Activated CD8-positive, alpha-beta T cell treated with anti-CD3 and anti-CD28 coated beads for 36 hours (primary cell): ENCODE data around the gene ZBP1. TPM values are rescaled to one million over a fixed set of nuclear protein-coding genes. Genes with fewer than 3 reads are reported as not detected.
A peak's percentile ranks its signal among the peaks of the same experiment; 100 is the strongest.

Source experiments
- ATAC-seq: fragments of 200-7000 bp; cut with Tn5 transposase; one replicate; pipeline ENCODE4 v1.10.0; 2021; ENCODE audit warnings: mild to moderate bottlenecking, moderate library complexity
- CTCF ChIA-PET: fragments of 350-600 bp; sonication (Branson Sonifier 250); formaldehyde crosslinking; loops from one replicate; lab custom pipeline; 2021; ENCODE audit warnings: antibody characterized with exemption; lab: Charles Lee
- POLR2A ChIA-PET: fragments of 350-600 bp; sonication (Branson Sonifier 250); formaldehyde crosslinking; loops from one replicate; lab custom pipeline; 2021; ENCODE audit warnings: antibody characterized with exemption; lab: Charles Lee
- DNase-seq: peaks from one replicate; pipeline ENCODE4 v3.0.0-alpha.2; 2020
- H3K27ac Mint-ChIP-seq: one replicate; pipeline ENCODE4 v1.8.0; 2021; ENCODE audit warnings: mild to moderate bottlenecking, mixed read lengths
- H3K27me3 Mint-ChIP-seq: one replicate; pipeline ENCODE4 v1.8.0; 2021; ENCODE audit warnings: mixed read lengths
- H3K36me3 Mint-ChIP-seq: one replicate; pipeline ENCODE4 v1.8.0; 2021; ENCODE audit warnings: low read depth, mixed read lengths
- H3K4me1 Mint-ChIP-seq: one replicate; pipeline ENCODE4 v1.8.0; 2021; ENCODE audit warnings: low read depth, mixed read lengths
- H3K4me3 Mint-ChIP-seq: one replicate; pipeline ENCODE4 v1.8.0; 2021; ENCODE audit warnings: mild to moderate bottlenecking, moderate library complexity, mixed read lengths
- H3K9me3 Mint-ChIP-seq: one replicate; pipeline ENCODE4 v1.8.0; 2021; ENCODE audit warnings: mixed read lengths
- CTCF ChIP-seq: fragments of 200-600 bp; IDR thresholded peaks from one replicate; pipeline ENCODE4 v1.8.0; 2022; ENCODE audit warnings: antibody characterized with exemption, mild to moderate bottlenecking
- intact Hi-C: fragments of 100-400 bp; cut with micrococcal nuclease; formaldehyde crosslinking; loops from one replicate; pipeline ENCODE4 v1.10.0; 2022
- total RNA-seq, 2 experiments: library from RNA; stranded (reverse); gene quantifications; one replicate each; pipeline ENCODE4 v1.2.3, GENCODE V29; 2021

Gene ZBP1
- total RNA-seq, 2 experiments from 2014 or later: 0.11 to 0.56 TPM

GRCh38 chr20:57627339-57627738 is 7.1 kb upstream of the ZBP1 start:
- TF ChIP-seq CTCF: no peak
- Mint-ChIP-seq H3K27me3 (no peaks in the 10 kb centered on the region), H3K36me3 (peaks cover 27% of the 10 kb centered on the region), H3K4me1 (peaks cover 38% of the 10 kb centered on the region), H3K4me3 (peak overlapping the region; percentile 75), H3K9me3 (peaks cover 10% of the 10 kb centered on the region), H3K27ac (peak overlapping the region; percentile 97)
- POLR2A ChIA-PET: interaction anchor here (0.9 to 5.0 kb wide), 3 partner anchors 8 to 235 kb away, joined by 3 to 57 read pairs (median 5); partner anchors contain the start of gene ZBP1
- no peak for DNase-seq
- CTCF ChIA-PET: interaction anchor here (1.3 to 3.2 kb wide), 6 partner anchors 7 to 54 kb away, joined by 3 to 23 read pairs (median 6); partner anchors contain the start of gene ZBP1
- ATAC-seq: no peak
- intact Hi-C loops: no loop called here

GRCh38 chr20:57625978-57626377 is 5.8 kb upstream of the ZBP1 start:
- Mint-ChIP-seq H3K4me3 (no peak overlapping the region), H3K27me3 (no peaks in the 10 kb centered on the region), H3K27ac (no peak overlapping the region), H3K36me3 (peaks cover 27% of the 10 kb centered on the region), H3K4me1 (peaks cover 47% of the 10 kb centered on the region), H3K9me3 (peaks cover 10% of the 10 kb centered on the region)
- ChIA-PET POLR2A (no interaction called here), CTCF (interaction anchor here (1.0 to 2.5 kb wide), 3 partner anchors 28 to 235 kb away, joined by 3 to 15 read pairs (median 4); partner anchors contain the start of gene RBM38)
- no peak for TF ChIP-seq CTCF
- intact Hi-C loops: no loop called here
- ATAC-seq: no peak
- no peak for DNase-seq

GRCh38 chr20:57625181-57625958 is 5.1 kb upstream of the ZBP1 start:
- H3K27ac Mint-ChIP-seq: no peak overlapping the region
- peaks cover 10% of the 10 kb centered on the region for H3K9me3 Mint-ChIP-seq
- ChIA-PET CTCF (interaction anchor here (1.0 to 2.2 kb wide), 2 partner anchors 19 to 28 kb away, joined by 4 to 6 read pairs; no protein-coding TSS in a partner anchor), POLR2A (no interaction called here)
- ATAC-seq (no peak), DNase-seq (no peak)
- no peaks in the 10 kb centered on the region for H3K27me3 Mint-ChIP-seq
- TF ChIP-seq CTCF: no peak
- H3K4me1 Mint-ChIP-seq: peaks cover 53% of the 10 kb centered on the region
- H3K36me3 Mint-ChIP-seq: peaks cover 27% of the 10 kb centered on the region
- intact Hi-C loops: no loop called here
- H3K4me3 Mint-ChIP-seq: no peak overlapping the region

- Mint-ChIP-seq H3K4me1 (peaks cover 54% of the 10 kb centered on the region), H3K9me3 (peaks cover 6% of the 10 kb centered on the region), H3K4me3 (no peak overlapping the region), H3K27ac (no peak overlapping the region), H3K36me3 (peaks cover 17% of the 10 kb centered on the region), H3K27me3 (no peaks in the 10 kb centered on the region)
- ChIA-PET POLR2A (interaction anchor here (0.7 kb wide), 1 partner anchor 58 kb away, joined by 3 read pairs; no protein-coding TSS in a partner anchor), CTCF (interaction anchor here (0.6 to 2.2 kb wide), 6 partner anchors 18 to 556 kb away, joined by 3 to 6 read pairs (median 5); no protein-coding TSS in a partner anchor)
- intact Hi-C loops: loop anchor here (5.0 kb wide), 1 partner anchor 73 kb away; no protein-coding TSS in a partner anchor
- TF ChIP-seq CTCF: no peak
- DNase-seq (no peak), ATAC-seq (no peak)
Measured at GRCh38 chr20:57624124-57624523, 3.9 kb upstream of the ZBP1 start.
